Natural killer cell (primary cell): ENCODE results near the gene RTL10. TPM values are rescaled to one million over a fixed set of nuclear protein-coding genes. Genes with fewer than 3 reads are reported as not detected.

Experiments used
- ATAC-seq, 3 donors: fragments of 150-1000 bp in 2 of 3; fragments of 200-7000 bp in 1 of 3; cut with Tn5 transposase; 1 replicate in 1 of 3; 2 replicates in 2 of 3; pipeline ENCODE4 v1.10.0; 2021; ENCODE audit warnings: mild to moderate bottlenecking in 2 of 3, moderate library complexity in 2 of 3
- DNase-seq, 2 donors: peaks; one replicate each; pipeline versions ENCODE4 v3.0.0 to v3.0.0-alpha.2; 2013 to 2021; ENCODE audit warnings: mixed read lengths in 1 of 2
- H3K27ac ChIP-seq: one replicate; pipeline ENCODE4 v1.5.1; 2013; ENCODE audit warnings: mild to moderate bottlenecking, low read length
- H3K27me3 ChIP-seq: one replicate; pipeline ENCODE4 v1.6.1; 2013; ENCODE audit warnings: low read length; ENCODE audit not compliant: control insufficient read depth, insufficient read depth
- H3K36me3 ChIP-seq: one replicate; pipeline ENCODE4 v1.6.1; 2013; ENCODE audit warnings: low read length; ENCODE audit not compliant: control insufficient read depth, insufficient read depth
- H3K4me1 ChIP-seq: one replicate; pipeline ENCODE4 v1.6.1; 2013; ENCODE audit warnings: low read length; ENCODE audit not compliant: control insufficient read depth, insufficient read depth
- H3K4me3 ChIP-seq: one replicate; pipeline ENCODE4 v1.5.1; 2013; ENCODE audit warnings: low read length
- H3K9me3 ChIP-seq: one replicate; pipeline ENCODE4 v1.6.1; 2013; ENCODE audit warnings: low read length; ENCODE audit not compliant: control insufficient read depth, insufficient read depth
- H3K27ac Mint-ChIP-seq, 2 donors: one replicate each; pipeline ENCODE4 v1.8.0; 2022; ENCODE audit warnings: mild to moderate bottlenecking in 2 of 2, mixed read lengths in 2 of 2, moderate library complexity in 1 of 2
- H3K27me3 Mint-ChIP-seq, 2 donors: one replicate each; pipeline ENCODE4 v1.8.0; 2022; ENCODE audit warnings: low read depth in 2 of 2, mixed read lengths in 2 of 2
- H3K36me3 Mint-ChIP-seq: one replicate; pipeline ENCODE4 v1.8.0; 2022; ENCODE audit warnings: mixed read lengths
- H3K4me1 Mint-ChIP-seq, 2 donors: one replicate each; pipeline ENCODE4 v1.8.0; 2022; ENCODE audit warnings: mixed read lengths in 2 of 2
- H3K4me3 Mint-ChIP-seq: one replicate; pipeline ENCODE4 v1.8.0; 2022; ENCODE audit warnings: mild to moderate bottlenecking, moderate library complexity, mixed read lengths
- H3K9me3 Mint-ChIP-seq, 2 donors: one replicate each; pipeline ENCODE4 v1.8.0; 2022; ENCODE audit warnings: mixed read lengths in 2 of 2
- WGBS: methylation state at CpG from one replicate; pipeline ENCODE4 v1.1.7; 2013; ENCODE audit warnings: missing lambda C conversion rate; ENCODE audit not compliant: insufficient coverage; 5-methylcytosine and 5-hydroxymethylcytosine counted together
- intact Hi-C: fragments of 100-400 bp; cut with micrococcal nuclease; formaldehyde crosslinking; loops from one replicate; pipeline ENCODE4 v1.14.2; 2022
- total RNA-seq, 4 donors: library from RNA; stranded (reverse); fragments of 120-200 nt in 1 of 4; gene quantifications; one replicate each; pipeline versions ENCODE4 v1.2.3 to v1.2.4, GENCODE V29; 2013 to 2022
- TF ChIP-seq, protein P1 (sequence below): fragments of 200-600 bp; IDR thresholded peaks from one replicate; pipeline ENCODE4 v1.8.0; 2022; ENCODE audit warnings: antibody characterized with exemption

RTL10 gene
- total RNA-seq, 3 donors from 2014 or later (not counting 1 experiment from before 2014, with no cell fraction given) = 6.4 to 12.5 (median 11.7) TPM

DNA sequence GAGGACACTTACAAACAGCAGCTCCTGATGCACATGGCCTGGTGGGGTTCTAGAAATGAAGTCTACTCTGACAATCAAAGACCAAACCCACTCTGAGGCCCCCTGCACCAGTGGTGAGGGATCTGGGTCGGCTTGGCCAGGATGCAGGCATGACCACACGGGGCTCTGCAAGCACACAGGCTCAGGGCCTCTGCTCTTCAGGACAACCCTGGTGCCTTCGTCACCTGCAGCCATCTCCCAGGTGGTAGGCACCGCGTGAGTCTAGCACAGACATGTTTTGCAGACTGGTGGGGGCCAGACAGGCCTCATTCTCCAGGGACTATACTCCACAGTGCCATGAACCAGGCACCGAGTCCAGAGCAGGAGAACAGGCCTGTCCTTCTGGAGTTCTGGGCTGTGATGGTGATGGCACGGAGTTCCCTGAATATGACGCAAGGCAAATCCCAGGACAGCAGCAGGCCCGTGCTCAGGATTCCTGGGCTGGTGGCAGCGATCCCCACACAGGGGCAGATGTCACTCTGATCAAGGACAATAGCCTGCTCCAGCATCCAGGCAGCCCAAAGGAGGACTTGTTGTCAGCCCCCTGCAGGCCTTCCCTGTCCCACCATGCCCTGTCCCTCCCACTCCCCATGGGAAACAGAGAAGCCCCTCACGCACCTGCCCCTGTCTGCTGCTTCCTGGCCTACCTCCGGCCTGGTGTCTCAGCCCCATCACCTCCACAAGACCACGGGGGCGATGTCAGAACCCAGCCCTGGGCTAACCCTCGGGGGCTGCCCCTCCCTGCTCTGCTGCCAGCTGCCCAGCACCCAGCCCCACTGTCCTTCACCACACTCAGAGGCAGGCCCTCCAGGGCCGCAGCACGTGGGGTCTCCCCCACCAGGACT lies 36.1 kb downstream of the RTL10 start:
- ATAC-seq = no peak
- peak in 1 of 2 donors; percentile 11 for DNase-seq
- Mint-ChIP-seq H3K4me1 (peaks cover 0 to 6% of the 10 kb centered on the region in 2 donors), H3K27me3 (no peaks in the 10 kb centered on the region), H3K4me3 (no peak overlapping the region), H3K36me3 (no peaks in the 10 kb centered on the region), H3K27ac (no peak overlapping the region), H3K9me3 (no peaks in the 10 kb centered on the region)
- no peak overlapping the region for H3K4me3 ChIP-seq
- intact Hi-C loops = no loop called here
- TF ChIP-seq, protein P1, sequence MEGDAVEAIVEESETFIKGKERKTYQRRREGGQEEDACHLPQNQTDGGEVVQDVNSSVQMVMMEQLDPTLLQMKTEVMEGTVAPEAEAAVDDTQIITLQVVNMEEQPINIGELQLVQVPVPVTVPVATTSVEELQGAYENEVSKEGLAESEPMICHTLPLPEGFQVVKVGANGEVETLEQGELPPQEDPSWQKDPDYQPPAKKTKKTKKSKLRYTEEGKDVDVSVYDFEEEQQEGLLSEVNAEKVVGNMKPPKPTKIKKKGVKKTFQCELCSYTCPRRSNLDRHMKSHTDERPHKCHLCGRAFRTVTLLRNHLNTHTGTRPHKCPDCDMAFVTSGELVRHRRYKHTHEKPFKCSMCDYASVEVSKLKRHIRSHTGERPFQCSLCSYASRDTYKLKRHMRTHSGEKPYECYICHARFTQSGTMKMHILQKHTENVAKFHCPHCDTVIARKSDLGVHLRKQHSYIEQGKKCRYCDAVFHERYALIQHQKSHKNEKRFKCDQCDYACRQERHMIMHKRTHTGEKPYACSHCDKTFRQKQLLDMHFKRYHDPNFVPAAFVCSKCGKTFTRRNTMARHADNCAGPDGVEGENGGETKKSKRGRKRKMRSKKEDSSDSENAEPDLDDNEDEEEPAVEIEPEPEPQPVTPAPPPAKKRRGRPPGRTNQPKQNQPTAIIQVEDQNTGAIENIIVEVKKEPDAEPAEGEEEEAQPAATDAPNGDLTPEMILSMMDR = no peak
- peaks cover 1% of the 10 kb centered on the region for H3K36me3 ChIP-seq
- no peak overlapping the region for H3K27ac ChIP-seq
- H3K27me3 ChIP-seq = no peaks in the 10 kb centered on the region
- no peaks in the 10 kb centered on the region for H3K9me3 ChIP-seq
- WGBS = 93% methylated on average over 17 of the region's 17 CpGs
- no peaks in the 10 kb centered on the region for H3K4me1 ChIP-seq

DNA sequence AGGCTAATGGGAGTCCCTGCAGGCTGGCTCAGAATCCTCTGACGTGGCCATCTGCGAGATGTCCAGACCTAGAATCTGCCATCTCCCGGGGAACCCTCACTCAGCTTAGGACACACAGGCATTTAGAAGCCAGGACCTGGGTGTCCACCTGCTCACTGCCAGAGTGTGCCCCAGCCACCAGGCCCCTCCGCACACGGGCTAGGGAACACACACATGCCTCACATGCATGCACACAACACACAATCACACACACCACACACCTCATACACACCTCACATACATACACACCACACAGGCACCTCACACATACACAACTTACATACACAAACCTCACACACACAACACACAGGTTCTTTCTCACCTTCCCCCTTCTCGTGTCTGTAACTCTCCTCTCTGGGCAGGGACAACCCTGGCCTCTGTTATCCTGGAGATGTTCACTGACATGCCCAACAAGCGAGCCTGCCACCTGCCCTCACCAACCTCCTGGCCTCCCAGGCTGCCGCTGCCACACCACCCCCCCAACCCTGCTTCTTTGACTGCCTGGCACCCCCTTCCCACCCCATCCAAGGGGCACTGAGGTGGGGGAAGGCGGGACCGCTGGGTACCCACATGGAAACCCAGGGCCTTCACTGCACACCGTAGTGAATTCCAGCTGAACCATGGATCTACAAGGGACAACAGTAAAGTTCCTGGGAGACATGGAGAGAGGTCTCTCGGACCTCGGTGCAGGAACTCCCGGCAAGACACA lies 38.1 kb downstream of the RTL10 start:
- Mint-ChIP-seq H3K36me3 (no peaks in the 10 kb centered on the region), H3K27me3 (no peaks in the 10 kb centered on the region), H3K27ac (no peak overlapping the region), H3K9me3 (no peaks in the 10 kb centered on the region), H3K4me1 (peaks cover 0 to 6% of the 10 kb centered on the region in 2 donors), H3K4me3 (no peak overlapping the region)
- 95% methylated on average over 14 of the region's 14 CpGs for WGBS
- no peak for DNase-seq
- intact Hi-C loops = no loop called here
- Histone ChIP-seq H3K4me3 (no peak overlapping the region), H3K27me3 (no peaks in the 10 kb centered on the region), H3K9me3 (no peaks in the 10 kb centered on the region), H3K27ac (no peak overlapping the region), H3K36me3 (peaks cover 1% of the 10 kb centered on the region), H3K4me1 (no peaks in the 10 kb centered on the region)
- TF ChIP-seq, protein P1 = no peak
- ATAC-seq = no peak

DNA sequence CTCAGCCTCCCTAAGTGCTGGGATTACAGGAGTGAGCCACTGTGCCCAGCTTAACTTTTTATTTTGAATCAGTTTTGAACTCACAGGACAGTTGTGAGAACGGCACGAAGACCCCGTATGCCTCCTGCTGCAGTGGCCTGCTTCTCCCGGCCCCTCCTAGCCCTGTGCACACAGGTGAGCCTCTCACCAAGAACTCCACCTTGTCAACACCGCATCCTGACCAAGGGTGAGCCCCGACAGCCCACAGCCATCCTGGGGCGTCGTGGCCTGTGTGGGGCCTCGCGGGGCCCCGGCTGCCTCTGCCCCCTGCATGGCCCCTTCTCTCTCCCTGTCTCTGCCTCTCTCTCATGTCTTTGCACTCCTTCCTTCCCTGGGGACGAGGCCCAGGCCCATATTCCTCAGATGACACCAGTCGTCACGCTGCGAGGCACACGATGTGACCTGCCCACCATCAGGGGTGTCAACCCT lies 38.8 kb downstream of the RTL10 start:
- intact Hi-C loops = no loop called here
- TF ChIP-seq, protein P1 = no peak
- 90% methylated on average over 16 of the region's 16 CpGs for WGBS
- no peak for DNase-seq
- H3K27me3 Mint-ChIP-seq = no peaks in the 10 kb centered on the region
- H3K4me1 Mint-ChIP-seq = peaks cover 0 to 13% of the 10 kb centered on the region in 2 donors
- ATAC-seq = no peak
- peaks cover under 1% of the 10 kb centered on the region for H3K4me1 ChIP-seq
- no peak overlapping the region for H3K27ac Mint-ChIP-seq
- H3K36me3 ChIP-seq = peaks cover 1% of the 10 kb centered on the region
- no peaks in the 10 kb centered on the region for H3K36me3 Mint-ChIP-seq
- H3K4me3 Mint-ChIP-seq = no peak overlapping the region
- H3K27ac ChIP-seq = no peak overlapping the region
- H3K4me3 ChIP-seq = no peak overlapping the region
- H3K9me3 Mint-ChIP-seq = no peaks in the 10 kb centered on the region
- H3K27me3 ChIP-seq = no peaks in the 10 kb centered on the region
- no peaks in the 10 kb centered on the region for H3K9me3 ChIP-seq
